Cardiac fibroblast (primary cell): ENCODE measurements around the gene NLRC3.
A peak's percentile ranks its signal among the peaks of the same experiment; 100 is the strongest.

Experiments
- DNase-seq, 2 donors: peaks; one replicate each; pipeline versions ENCODE4 v3.0.0 to v3.0.0-alpha.2; 2010; ENCODE audit warnings: low read depth in 2 of 2
- H3K4me3 ChIP-seq, 2 donors: replicated peaks in 1 of 2; 1 replicate in 1 of 2; 2 replicates in 1 of 2; pipeline ENCODE4 v1.5.1; 2011; ENCODE audit warnings: low read depth in 2 of 2, low read length in 2 of 2, mild to moderate bottlenecking in 2 of 2, moderate library complexity in 1 of 2
- CTCF ChIP-seq: IDR thresholded peaks from one replicate; pipeline ENCODE4 v1.5.1; 2011; ENCODE audit warnings: low read depth, mild to moderate bottlenecking, low read length, inconsistent platforms

NLRC3 gene

GRCh38 chr16:3542601-3543373 lies 34.4 kb downstream of the NLRC3 start:
- DNase-seq: peak in 1 of 2 donors; percentile 8
- no peak for TF ChIP-seq CTCF

GRCh38 chr16:3541527-3542155 lies 35.6 kb downstream of the NLRC3 start:
- no peak for TF ChIP-seq CTCF
- no peak for DNase-seq

More at GRCh38 chr16:3542601-3543373, 34.4 kb downstream of the NLRC3 start:
- no peak overlapping the region for H3K4me3 ChIP-seq

GRCh38 chr16:3538222-3538621 lies 39.0 kb downstream of the NLRC3 start:
- no peak overlapping the region for H3K4me3 ChIP-seq
- DNase-seq: no peak
- TF ChIP-seq CTCF: no peak

More at GRCh38 chr16:3541527-3542155, 35.6 kb downstream of the NLRC3 start:
- H3K4me3 ChIP-seq: no peak overlapping the region

DNA sequence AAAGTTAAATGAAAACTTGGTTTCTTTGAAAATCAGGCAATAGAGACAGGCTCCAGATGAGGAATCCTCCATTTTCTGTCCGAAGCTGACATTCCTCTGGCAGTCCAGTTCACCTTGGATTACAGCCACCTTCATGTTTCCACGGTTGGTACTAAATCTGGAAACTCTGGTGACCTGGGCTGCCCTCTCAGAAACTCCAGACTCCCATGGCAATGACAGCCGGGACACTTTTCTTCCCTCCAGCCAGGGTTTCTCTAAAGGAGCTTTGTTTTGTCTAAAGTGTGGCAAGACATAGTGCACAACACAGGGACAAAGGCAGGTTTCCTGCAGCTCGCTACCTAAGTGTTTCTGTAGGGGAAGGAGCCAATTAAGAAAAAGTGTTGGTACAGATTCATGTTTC lies 40.4 kb downstream of the NLRC3 start:
- TF ChIP-seq CTCF: no peak
- no peak overlapping the region for H3K4me3 ChIP-seq
- no peak for DNase-seq

DNA sequence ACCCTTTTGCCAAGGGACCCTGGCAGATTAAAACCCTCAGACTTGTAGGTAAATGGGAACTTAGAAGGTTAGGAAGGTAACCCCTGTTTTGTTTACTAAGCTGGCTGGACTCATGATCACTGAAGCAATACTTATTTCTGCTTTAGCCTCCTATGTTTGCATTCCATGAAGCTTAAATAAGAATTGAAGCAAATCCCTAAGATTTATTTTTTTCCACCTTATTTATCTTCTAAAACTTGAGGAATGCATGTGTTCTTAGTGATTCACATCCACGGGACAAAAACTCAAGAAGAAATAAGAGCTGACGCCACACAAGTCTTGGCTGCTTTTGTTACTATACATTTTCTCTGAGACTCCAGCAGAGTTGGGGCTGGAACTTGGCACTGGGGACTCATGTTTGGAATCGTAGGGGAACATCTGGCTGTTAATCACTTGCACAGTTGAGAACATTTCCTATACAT lies 40.9 kb downstream of the NLRC3 start:
- TF ChIP-seq CTCF: no peak
- H3K4me3 ChIP-seq: no peak overlapping the region
- DNase-seq: peak; percentile 47 to 64

DNA sequence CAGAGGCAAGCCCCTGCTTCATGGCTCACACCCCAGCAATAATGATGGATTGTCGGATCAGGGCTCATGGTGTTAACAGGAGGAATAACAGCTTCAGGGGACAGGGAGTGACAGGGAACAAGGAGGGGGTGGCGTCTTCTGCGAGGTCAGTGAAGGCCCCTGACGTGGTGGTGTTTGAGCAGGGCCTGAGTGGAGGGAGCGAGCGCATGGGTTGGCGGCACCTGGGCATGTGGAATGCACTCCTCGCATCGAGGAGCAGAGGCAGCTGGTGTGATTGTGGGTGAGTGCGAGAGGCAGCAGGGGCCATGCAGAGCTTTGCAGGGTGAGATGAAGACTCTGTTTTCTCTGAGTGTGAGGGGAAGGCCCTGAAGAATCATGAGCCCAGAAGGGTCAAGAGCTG lies 43.1 kb downstream of the NLRC3 start:
- TF ChIP-seq CTCF: no peak
- no peak for DNase-seq
- H3K4me3 ChIP-seq: no peak overlapping the region
